Glomerular visceral epithelial cell (primary cell): ENCODE measurements around the gene PDZD11.
A peak's percentile ranks its signal among the peaks of the same experiment; 100 is the strongest.
"Not testable (repeated sequence)": the region's sequence is repeated elsewhere in the genome, so short reads cannot be mapped to it uniquely, and the experiment has no call there.

Source experiments
- DNase-seq: peaks from one replicate; pipeline ENCODE4 v3.0.0-alpha.2; 2016; ENCODE audit errors: extremely low spot score

The PDZD11 gene

GRCh38 chrX:70257423-70258288 lies 32.1 kb downstream of the PDZD11 start:
- no peak for DNase-seq

DNA sequence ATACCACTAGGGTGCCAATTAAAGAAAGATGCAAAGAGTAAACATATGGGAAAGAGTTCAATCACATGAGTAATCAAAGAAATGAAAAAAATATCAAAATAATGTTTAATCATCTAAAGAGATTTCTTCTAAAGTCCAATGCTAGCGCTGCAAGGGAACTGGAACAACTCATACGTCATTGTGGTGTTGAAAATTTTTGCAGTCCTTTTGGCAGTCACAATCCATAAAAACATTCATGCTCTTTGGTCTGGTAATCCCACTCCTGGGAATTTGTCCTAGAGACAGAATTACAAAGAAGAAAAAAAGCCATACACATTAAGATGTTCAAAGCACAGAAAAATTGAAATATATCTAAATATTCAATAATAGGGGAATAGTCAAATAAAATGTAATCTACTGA lies 34.3 kb downstream of the PDZD11 start:
- no peak for DNase-seq

- DNase-seq, result no peak
These were observed 34.8 kb downstream of the PDZD11 start for GRCh38 chrX:70254909-70255308.

DNA sequence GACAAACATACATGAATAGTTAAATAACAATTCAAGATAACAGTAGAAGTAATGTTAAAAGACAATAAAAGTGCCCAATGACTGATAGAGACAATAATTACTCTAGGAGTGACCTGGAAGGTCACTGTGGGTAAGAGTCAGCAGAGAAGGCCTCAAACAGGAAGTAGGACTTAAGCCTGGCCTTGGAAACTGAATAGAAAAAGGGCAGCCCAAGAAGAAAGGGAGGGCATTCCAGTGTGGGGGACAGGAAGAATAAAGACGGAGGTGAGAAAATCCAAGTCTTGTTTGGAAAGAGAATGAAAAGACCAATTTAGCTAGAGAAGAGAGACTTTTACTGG lies 35.7 kb downstream of the PDZD11 start:
- peak; percentile 43 for DNase-seq

DNA sequence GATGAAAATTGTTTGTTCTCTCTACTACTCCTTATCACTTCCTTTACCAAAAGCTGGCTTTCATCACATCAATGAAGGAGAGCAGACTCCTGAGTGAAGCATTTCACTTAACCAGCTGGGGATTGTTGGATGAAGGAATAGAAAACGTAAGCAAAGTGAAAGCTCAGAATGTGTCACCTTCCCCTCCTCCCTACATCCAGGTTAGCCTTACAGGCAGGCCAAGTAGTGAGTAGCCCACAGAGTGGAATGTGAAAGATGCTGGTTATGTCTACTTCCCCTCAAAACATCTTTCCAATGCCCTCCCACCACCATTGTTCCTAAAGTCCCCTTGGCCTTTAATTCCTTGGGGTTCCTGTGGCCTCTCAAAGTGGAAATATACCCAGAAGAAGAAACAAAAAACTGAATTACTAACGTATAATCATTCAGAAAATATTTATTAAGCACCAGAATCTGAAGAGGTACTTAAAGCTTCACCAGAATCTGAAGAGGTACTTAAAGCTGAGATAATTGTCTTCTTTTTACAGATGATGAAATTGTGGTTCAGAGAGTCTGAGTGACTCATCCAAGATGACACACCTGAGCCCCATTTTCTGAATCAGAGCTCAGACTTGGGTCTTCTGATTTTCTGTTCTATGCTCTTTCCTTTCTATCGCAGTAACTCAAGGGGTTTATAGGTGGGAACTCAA lies 36.2 kb downstream of the PDZD11 start:
- DNase-seq, result peak; percentile 51

DNA sequence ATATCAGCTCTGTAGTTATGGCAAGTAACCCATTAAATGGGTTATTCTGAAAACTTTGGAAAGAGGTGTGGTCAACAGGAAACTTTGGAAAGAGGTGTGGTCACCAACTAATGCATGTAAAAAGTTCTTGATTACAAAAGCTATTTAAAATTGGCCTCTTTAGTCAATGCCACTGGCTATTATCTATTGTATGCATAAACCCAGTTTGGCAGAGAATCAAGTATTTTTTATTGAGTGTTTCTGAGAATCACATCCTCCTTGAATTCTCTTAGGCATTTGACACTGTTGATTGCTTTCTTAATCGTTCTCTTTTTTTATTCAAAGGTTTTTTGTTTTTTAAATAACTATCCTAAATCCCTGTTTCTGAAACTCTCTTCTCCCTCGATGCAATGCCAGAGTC lies 37.2 kb downstream of the PDZD11 start:
- DNase-seq, result no peak

GRCh38 chrX:70247252-70247651 lies 42.5 kb downstream of the PDZD11 start:
- no peak for DNase-seq

DNA sequence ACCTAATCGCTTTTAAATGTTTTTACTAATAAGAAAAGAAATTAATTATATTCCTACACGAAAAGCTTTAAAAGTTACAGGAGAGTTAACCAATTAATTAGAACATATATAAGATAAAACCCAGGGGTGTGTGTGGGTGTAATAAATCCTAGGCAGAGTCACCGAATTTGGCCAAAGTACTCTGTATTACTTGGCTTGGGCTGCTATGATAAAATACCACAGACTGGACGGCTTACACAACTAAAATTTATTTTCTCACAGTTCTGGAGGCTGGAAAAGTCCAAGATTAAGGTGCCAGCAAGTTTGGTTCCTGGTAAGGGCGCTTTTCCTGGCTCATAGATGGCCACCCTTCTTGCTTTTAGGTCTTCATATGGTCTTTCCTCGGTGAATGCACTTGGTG lies 44.8 kb downstream of the PDZD11 start:
- DNase-seq, result no peak

GRCh38 chrX:70243601-70244000 lies 46.1 kb downstream of the PDZD11 start:
- DNase-seq, result not testable (repeated sequence)

- DNase-seq, result no peak
These were observed 48.2 kb downstream of the PDZD11 start for GRCh38 chrX:70241501-70241900.

DNA sequence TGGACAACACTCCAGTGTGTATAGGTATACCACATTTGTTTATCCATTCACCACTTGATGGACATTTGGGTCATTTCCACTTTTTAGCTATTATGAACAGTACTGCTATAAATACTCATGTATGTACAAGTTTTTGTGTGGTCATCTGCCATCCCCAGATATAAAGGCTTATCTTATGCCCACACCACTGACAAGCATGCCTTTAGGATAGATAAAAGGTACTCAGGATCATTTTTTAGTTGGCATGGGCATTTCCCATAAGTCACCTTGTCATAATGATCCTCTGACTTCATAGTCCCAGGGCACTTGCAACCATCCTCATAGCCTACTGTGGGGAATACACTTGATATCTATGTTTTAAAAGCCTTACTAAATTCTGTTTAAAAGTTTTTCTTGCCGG lies 49.0 kb downstream of the PDZD11 start:
- DNase-seq, result no peak
